Dendritic cell treated with granulocyte-macrophage colony-stimulating factor and Interleukin-4, amounts not matched to agents 40 ng/mL and 50 ng/mL, for 4 days (primary cell): Measurements from ENCODE around the gene SMIM32.

ENCODE experiments used
- H3K27ac Mint-ChIP-seq: one replicate; pipeline ENCODE4 v1.8.0; 2022; ENCODE audit warnings: mild to moderate bottlenecking, mixed read lengths
- H3K27me3 Mint-ChIP-seq: one replicate; pipeline ENCODE4 v1.8.0; 2022; ENCODE audit warnings: mild to moderate bottlenecking, mixed read lengths
- H3K36me3 Mint-ChIP-seq: one replicate; pipeline ENCODE4 v1.8.0; 2022; ENCODE audit warnings: low read depth, mixed read lengths
- H3K4me1 Mint-ChIP-seq: one replicate; pipeline ENCODE4 v1.8.0; 2022; ENCODE audit warnings: low read depth, mixed read lengths
- H3K4me3 Mint-ChIP-seq: one replicate; pipeline ENCODE4 v1.8.0; 2022; ENCODE audit warnings: mild to moderate bottlenecking, moderate library complexity, mixed read lengths
- H3K9me3 Mint-ChIP-seq: one replicate; pipeline ENCODE4 v1.8.0; 2022; ENCODE audit warnings: mixed read lengths
- intact Hi-C: fragments of 100-400 bp; cut with micrococcal nuclease; formaldehyde crosslinking; loops from one replicate; pipeline ENCODE4 v1.15.0; 2022

Gene SMIM32

GRCh38 chr5:136192526-136193321, at the start of gene SMIM32:
Gene SMIM32, minus strand, starts transcription at chr5:136193162. Its CDS starts 638 bp downstream, at chr5:136192524.
- Mint-ChIP-seq H3K27ac (no peak within 1 kb of the TSS), H3K27me3 (peaks cover 81% of the 10 kb centered on the region), H3K9me3 (no peaks in the 10 kb centered on the region), H3K4me3 (peak within 1 kb of the TSS; percentile 30), H3K36me3 (peaks cover 15% of the 10 kb centered on the region), H3K4me1 (peaks cover 10% of the 10 kb centered on the region)
- intact Hi-C loops = no loop called here

DNA sequence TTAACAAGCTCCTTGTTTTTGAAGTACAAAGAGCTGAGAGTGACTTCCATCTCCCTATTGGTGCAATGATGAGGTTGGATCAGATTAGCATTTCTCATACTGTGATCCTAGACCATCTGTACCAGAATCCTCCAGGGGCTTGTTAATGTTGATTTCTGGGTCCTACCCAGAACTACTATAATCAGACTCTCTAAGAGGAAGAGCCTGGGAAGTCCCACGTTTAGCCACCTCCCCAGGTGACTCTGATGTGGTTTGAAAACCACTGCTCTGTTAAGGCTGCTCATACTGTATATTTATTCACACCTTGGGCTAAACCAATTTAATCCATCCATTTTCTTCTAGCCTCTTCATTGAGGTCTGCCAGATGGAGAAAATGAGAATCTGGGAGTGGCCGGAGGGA, 49.6 kb upstream of the SMIM32 start:
- H3K27me3 Mint-ChIP-seq = peaks cover 5% of the 10 kb centered on the region
- intact Hi-C loops = no loop called here
- H3K4me1 Mint-ChIP-seq = no peaks in the 10 kb centered on the region
- H3K9me3 Mint-ChIP-seq = no peaks in the 10 kb centered on the region
- no peaks in the 10 kb centered on the region for H3K36me3 Mint-ChIP-seq
- no peak overlapping the region for H3K4me3 Mint-ChIP-seq
- no peak overlapping the region for H3K27ac Mint-ChIP-seq

DNA sequence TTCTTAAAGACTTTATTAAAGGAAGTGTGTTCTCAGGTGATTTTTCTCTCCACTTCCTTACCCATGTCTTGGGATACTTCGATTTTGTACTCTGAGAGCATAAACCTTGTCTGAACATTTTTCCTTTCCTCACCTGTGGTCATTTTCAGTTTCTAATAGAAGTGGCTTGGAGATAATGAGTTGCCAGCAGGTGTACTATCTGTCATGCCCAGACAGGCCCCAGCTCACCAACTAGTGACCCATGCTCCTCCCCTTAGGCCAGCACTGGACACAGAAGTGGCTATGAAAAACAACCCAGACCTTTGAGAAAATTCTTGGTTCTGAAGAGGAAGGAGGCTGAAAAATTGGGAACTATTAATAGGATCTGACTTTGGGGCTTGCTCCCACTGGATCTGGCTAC, 49.2 kb upstream of the SMIM32 start:
- Mint-ChIP-seq H3K27ac (no peak overlapping the region), H3K4me3 (no peak overlapping the region), H3K36me3 (no peaks in the 10 kb centered on the region), H3K27me3 (peaks cover 5% of the 10 kb centered on the region), H3K9me3 (no peaks in the 10 kb centered on the region), H3K4me1 (no peaks in the 10 kb centered on the region)
- intact Hi-C loops = no loop called here

DNA sequence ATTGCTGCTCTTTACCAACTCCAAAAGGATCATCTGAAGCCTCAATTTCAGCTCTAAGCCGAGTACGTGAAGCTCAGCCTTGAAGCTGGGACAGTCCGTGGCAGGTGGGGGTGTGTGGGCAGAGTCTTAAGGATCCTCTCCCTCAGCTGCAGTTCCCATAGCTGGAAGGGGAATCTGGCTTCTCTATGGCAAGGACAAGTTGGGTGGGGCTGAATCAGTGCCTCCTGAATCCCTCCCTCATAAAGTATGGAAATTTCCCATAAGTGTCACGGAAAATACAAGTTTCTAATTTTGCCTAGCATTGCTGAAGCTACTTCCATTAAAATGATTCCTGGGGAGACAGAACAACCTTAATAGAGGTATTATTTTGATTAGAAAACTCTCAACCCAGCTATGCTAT, 47.9 kb upstream of the SMIM32 start:
- no peak overlapping the region for H3K27ac Mint-ChIP-seq
- H3K36me3 Mint-ChIP-seq = no peaks in the 10 kb centered on the region
- no peaks in the 10 kb centered on the region for H3K4me1 Mint-ChIP-seq
- intact Hi-C loops = no loop called here
- peaks cover 5% of the 10 kb centered on the region for H3K27me3 Mint-ChIP-seq
- H3K4me3 Mint-ChIP-seq = no peak overlapping the region
- H3K9me3 Mint-ChIP-seq = no peaks in the 10 kb centered on the region

- Mint-ChIP-seq H3K27ac (no peak overlapping the region), H3K4me1 (no peaks in the 10 kb centered on the region), H3K36me3 (no peaks in the 10 kb centered on the region), H3K27me3 (peaks cover 5% of the 10 kb centered on the region), H3K4me3 (no peak overlapping the region), H3K9me3 (no peaks in the 10 kb centered on the region)
- intact Hi-C loops = no loop called here
Measured at GRCh38 chr5:136236479-136237083, 43.6 kb upstream of the SMIM32 start.

DNA sequence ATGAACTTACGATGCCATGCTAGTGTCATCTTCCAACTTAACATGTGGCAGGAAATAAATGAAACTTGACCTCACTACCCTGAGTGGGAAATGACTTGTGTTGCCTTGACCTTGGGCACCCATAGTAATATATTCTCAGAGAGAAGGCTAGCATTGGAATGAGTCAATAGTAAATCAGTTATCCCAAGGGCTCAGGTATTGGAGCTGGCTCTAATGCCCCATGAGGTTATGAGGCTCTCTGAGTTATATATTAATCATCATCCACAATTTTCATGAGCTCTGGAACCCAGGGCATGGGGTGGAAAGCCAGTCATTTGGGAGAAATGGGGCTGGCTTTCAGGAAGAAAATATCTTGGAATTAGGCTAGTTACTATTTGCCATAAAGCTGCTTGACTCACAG, 42.4 kb upstream of the SMIM32 start:
- Mint-ChIP-seq H3K27me3 (peaks cover 7% of the 10 kb centered on the region), H3K9me3 (no peaks in the 10 kb centered on the region), H3K4me3 (no peak overlapping the region), H3K4me1 (no peaks in the 10 kb centered on the region), H3K27ac (no peak overlapping the region), H3K36me3 (no peaks in the 10 kb centered on the region)
- intact Hi-C loops = no loop called here

DNA sequence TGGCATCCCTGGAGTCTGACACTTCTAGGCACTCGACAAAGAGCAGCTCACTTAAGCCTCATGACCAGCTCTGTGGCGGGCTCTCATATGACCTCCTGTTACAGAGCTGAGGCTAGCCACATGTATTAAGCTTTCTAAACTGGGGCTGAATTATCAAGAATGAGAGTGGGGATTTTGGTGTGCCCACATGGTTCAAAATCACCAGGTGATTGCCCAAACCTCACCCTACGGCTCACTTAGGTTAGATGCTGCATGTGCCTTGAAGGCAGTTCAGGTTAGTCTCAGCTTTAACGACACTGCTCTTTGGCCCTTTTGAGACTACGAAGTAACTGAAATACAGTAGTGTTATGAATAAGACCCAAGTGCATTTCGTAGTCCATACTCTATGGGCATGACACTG, 39.4 kb upstream of the SMIM32 start:
- Mint-ChIP-seq H3K27ac (no peak overlapping the region), H3K9me3 (no peaks in the 10 kb centered on the region), H3K4me3 (no peak overlapping the region), H3K36me3 (no peaks in the 10 kb centered on the region), H3K27me3 (peaks cover 17% of the 10 kb centered on the region), H3K4me1 (no peaks in the 10 kb centered on the region)
- intact Hi-C loops = no loop called here

DNA sequence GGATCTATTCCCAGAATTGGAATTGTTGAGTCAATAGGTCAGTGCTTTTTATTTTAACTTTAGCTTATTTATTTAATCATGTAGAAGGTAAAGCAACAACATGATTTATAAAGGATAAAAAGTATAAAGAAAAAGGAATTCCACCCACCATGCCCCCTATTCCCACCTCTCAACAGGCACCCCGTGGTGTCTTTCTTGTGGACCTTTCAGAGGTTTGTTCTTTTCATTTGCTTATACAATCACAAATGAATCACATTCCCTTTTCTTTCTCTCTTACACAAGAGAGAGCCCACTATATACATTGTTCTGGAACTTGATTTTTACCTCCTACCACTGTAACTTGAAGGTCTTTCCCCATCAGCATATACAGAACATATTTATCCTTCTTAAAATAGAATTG, 37.2 kb upstream of the SMIM32 start:
- Mint-ChIP-seq H3K4me1 (no peaks in the 10 kb centered on the region), H3K27ac (no peak overlapping the region), H3K9me3 (no peaks in the 10 kb centered on the region), H3K27me3 (peaks cover 17% of the 10 kb centered on the region), H3K4me3 (no peak overlapping the region), H3K36me3 (no peaks in the 10 kb centered on the region)
- intact Hi-C loops = no loop called here

DNA sequence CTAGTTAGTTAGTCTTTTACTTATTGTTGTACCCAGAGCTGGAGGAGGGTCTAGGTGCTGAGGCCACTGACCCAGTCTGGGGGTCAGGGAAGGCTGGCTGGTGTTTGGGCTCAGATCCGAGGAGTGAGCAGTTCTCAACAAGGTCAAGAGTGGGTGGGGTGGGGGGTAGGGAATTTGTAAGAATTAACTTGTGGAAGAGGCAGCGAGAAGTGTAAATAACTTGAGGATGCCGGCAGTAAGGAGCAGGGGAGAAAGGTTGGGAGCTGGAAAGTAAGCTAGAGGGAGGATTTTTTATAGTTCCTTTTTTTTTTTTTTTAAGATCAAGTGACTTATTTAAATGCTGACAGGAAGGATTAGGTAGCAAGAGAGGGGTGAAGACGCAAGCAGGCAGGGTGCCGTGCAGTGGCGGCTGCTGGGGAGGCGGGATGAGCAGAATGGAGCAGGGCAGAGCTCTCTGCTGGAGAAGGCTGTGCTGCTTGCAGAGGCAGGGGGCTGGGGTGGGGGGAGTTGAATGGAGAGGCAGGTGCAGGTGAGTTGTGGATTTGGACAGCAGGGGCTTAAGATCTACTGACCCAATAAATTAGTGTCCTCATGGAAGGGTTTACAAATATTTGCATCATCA, 35.3 kb upstream of the SMIM32 start:
- Mint-ChIP-seq H3K27me3 (peaks cover 17% of the 10 kb centered on the region), H3K27ac (no peak overlapping the region), H3K4me1 (no peaks in the 10 kb centered on the region), H3K9me3 (no peaks in the 10 kb centered on the region), H3K36me3 (no peaks in the 10 kb centered on the region), H3K4me3 (no peak overlapping the region)
- intact Hi-C loops = no loop called here

DNA sequence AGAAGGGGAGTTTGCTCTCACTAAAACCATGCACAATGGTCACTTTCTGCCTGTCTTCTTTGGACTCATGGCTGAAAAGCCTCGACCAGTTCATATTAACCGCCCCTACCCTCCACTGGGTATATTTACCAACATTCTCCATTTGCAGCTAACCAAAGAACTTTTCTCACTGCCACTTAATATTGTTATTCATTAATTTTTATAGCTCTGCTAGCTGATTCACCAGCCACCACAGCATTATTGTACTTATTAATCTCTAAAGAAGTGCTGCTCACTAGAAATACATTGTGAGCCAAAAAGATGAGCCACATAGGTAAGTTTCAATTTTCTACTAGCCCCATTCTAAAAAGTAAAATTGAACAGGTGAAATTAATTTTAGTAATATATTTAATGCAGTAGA, 33.4 kb upstream of the SMIM32 start:
- Mint-ChIP-seq H3K4me3 (no peak overlapping the region), H3K27me3 (peaks cover 17% of the 10 kb centered on the region), H3K27ac (no peak overlapping the region), H3K4me1 (no peaks in the 10 kb centered on the region), H3K9me3 (peaks cover 4% of the 10 kb centered on the region), H3K36me3 (no peaks in the 10 kb centered on the region)
- intact Hi-C loops = no loop called here

DNA sequence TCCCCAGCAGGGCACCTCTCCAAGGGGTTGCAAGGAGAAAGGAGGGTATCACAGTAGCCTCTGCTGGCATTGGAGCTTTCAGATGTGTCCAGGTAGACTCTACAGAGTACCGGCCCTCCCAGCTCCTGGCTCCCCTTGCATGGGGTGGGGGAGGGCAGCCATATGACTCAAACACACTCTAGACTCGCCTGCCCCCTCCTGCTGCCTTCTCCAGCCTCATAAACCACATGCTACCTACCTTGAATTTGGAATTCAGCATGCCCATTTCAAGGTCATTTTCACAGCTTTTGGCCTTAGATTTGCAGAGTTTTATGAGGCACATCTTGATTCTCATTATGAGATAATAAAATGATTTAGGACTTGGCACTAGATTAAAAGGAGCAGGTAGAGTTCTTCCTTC, 32.8 kb upstream of the SMIM32 start:
- no peak overlapping the region for H3K4me3 Mint-ChIP-seq
- no peaks in the 10 kb centered on the region for H3K4me1 Mint-ChIP-seq
- peaks cover 19% of the 10 kb centered on the region for H3K27me3 Mint-ChIP-seq
- no peak overlapping the region for H3K27ac Mint-ChIP-seq
- intact Hi-C loops = no loop called here
- peaks cover 11% of the 10 kb centered on the region for H3K9me3 Mint-ChIP-seq
- H3K36me3 Mint-ChIP-seq = no peaks in the 10 kb centered on the region

DNA sequence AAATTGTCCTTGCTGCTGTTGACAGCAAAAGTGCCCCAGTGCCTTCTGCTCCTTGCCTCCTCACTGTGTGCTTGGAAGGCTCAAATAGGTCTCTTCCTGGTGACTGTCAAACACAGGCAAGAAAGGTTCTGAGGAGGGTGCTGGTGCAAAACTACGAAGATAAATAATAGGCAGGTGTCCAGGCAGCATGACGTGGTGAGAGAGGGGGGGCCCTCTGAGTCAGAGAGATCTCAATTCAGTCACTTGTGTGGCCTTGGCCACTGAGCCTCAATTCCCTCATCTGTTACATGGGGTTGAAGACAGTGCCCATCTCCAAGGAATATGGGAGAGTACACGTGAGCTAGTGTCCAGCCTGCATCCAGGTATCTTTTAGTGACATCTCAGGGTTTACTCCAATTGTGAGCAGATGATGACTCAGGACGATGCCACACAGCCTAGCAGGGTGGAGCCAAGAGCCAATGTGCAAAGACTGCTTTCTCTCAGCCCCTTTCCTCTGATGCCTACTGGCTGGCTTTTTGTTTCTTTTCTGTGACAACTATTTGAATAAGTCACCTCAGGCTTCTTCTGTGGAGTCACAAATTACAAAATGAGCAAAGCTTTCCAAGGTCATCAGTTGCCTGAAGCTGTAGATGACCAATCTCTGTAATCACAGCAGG, 29.7 kb upstream of the SMIM32 start:
- Mint-ChIP-seq H3K9me3 (peaks cover 17% of the 10 kb centered on the region), H3K4me3 (no peak overlapping the region), H3K27ac (no peak overlapping the region), H3K27me3 (peaks cover 3% of the 10 kb centered on the region), H3K4me1 (no peaks in the 10 kb centered on the region), H3K36me3 (no peaks in the 10 kb centered on the region)
- intact Hi-C loops = no loop called here

DNA sequence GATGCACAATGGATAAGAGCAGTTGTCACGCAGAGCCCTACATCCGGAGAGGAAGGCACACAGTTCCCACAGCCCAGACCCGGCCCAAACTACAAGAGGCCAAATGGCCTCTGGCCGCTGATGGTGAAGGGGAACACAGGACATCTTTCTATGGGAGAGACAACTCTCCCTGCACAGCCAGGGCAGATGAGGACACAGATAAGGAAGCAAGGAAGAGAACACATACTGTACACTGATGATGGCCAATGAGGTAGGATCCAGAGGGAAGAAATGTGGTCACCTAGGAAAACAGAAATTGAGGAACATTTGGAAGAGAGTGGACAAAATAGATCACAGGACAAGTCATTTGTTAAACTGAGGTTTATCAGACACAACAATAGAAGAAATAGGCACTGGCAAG, 28.4 kb upstream of the SMIM32 start:
- intact Hi-C loops = no loop called here
- H3K27me3 Mint-ChIP-seq = peaks cover 3% of the 10 kb centered on the region

DNA sequence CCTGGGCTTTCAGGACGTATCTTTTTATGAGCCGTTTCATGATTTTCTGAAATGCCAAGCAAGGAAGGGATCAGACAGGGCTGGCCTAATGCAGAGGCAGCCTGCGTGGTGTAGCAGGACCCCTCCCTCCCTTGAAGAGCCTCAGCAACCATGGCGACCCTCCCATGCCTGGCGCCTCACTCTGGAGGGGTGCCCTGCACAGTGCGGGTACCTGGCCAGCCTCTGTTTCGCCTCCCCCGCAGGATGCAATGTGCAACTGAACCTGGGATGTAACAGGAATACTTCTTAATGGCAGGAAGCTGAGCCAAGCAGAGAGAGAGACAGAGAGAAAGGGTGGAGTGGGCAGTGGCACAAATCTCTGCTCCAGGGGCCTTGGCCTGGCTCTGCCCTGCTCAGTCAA, 23.3 kb upstream of the SMIM32 start:
- intact Hi-C loops = loop anchor here (10.0 kb wide), 1 partner anchor 131 kb away; no protein-coding TSS in a partner anchor
- Mint-ChIP-seq H3K27ac (no peak overlapping the region), H3K36me3 (no peaks in the 10 kb centered on the region), H3K4me1 (no peaks in the 10 kb centered on the region), H3K9me3 (peaks cover 11% of the 10 kb centered on the region), H3K4me3 (no peak overlapping the region), H3K27me3 (peaks cover 7% of the 10 kb centered on the region)

More for the DNA sequence above, 28.4 kb upstream of the SMIM32 start:
- no peak overlapping the region for H3K4me3 Mint-ChIP-seq
- no peaks in the 10 kb centered on the region for H3K4me1 Mint-ChIP-seq
- no peak overlapping the region for H3K27ac Mint-ChIP-seq
- no peaks in the 10 kb centered on the region for H3K36me3 Mint-ChIP-seq
- H3K9me3 Mint-ChIP-seq = peaks cover 17% of the 10 kb centered on the region
